ENCODE measurements around the gene LIN54.

Gene LIN54

GRCh38 chr4:82913305-82913704 lies 97.3 kb downstream of the LIN54 start:
- H3K4me3 ChIP-seq (ENCODE audit: low read depth, low read length), result no peak overlapping the region
- no peak for TF ChIP-seq CTCF (IDR thresholded peaks at IDR 0.05; ENCODE audit: low read depth, low read length)

- no peak for TF ChIP-seq CTCF (IDR thresholded peaks at IDR 0.05; ENCODE audit: low read depth, low read length)
- no peak overlapping the region for H3K4me3 ChIP-seq (ENCODE audit: low read depth, low read length)
These were observed 101.3 kb downstream of the LIN54 start for GRCh38 chr4:82909326-82909725.

- H3K4me3 ChIP-seq (ENCODE audit: low read depth, low read length), result no peak overlapping the region
- TF ChIP-seq CTCF (IDR thresholded peaks at IDR 0.05; ENCODE audit: low read depth, low read length), result no peak
These were observed 104.2 kb downstream of the LIN54 start for GRCh38 chr4:82906469-82906868.

- no peak for TF ChIP-seq CTCF (IDR thresholded peaks at IDR 0.05; ENCODE audit: low read depth, low read length)
- H3K4me3 ChIP-seq (ENCODE audit: low read depth, low read length), result no peak overlapping the region
These were observed 105.4 kb downstream of the LIN54 start for GRCh38 chr4:82905205-82905604.

- TF ChIP-seq CTCF (IDR thresholded peaks at IDR 0.05; ENCODE audit: low read depth, low read length), result no peak
- H3K4me3 ChIP-seq (ENCODE audit: low read depth, low read length), result no peak overlapping the region
These were observed 106.9 kb downstream of the LIN54 start for GRCh38 chr4:82903737-82904136.

GRCh38 chr4:82901183-82901718 lies 109.4 kb downstream of the LIN54 start:
- peak overlapping the region; percentile 96 for H3K4me3 ChIP-seq (ENCODE audit: low read depth, low read length)
- TF ChIP-seq CTCF (IDR thresholded peaks at IDR 0.05; ENCODE audit: low read depth, low read length), result no peak

- peak within 1 kb of the TSS; percentile 96 for H3K4me3 ChIP-seq (ENCODE audit: low read depth, low read length)
These were observed 110.0 kb downstream of the LIN54 start, which contains the start of gene THAP9 for GRCh38 chr4:82900411-82901182. TSS of gene THAP9 (plus strand) at chr4:82900735. CDS start at chr4:82900803, 68 bp downstream.

More at GRCh38 chr4:82900411-82901182, 110.0 kb downstream of the LIN54 start, which contains the start of gene THAP9:
- TF ChIP-seq CTCF (IDR thresholded peaks at IDR 0.05; ENCODE audit: low read depth, low read length), result no peak

Data from WI38 (cell line).